SU-DHL-6 (cell line): Measurements from ENCODE around the gene PHLPP2.

ENCODE experiments used
- H2AFZ ChIP-seq: fragments of 200-600 bp; sonication (generic); 2 replicates; pipeline ENCODE4 v1.6.1; 2014; ENCODE audit warnings: low read depth, mild to moderate bottlenecking, moderate library complexity, mixed read lengths, antibody characterized with exemption, low read length; ENCODE audit not compliant: severe bottlenecking
- H3F3A ChIP-seq: fragments of 200-600 bp; shearing (Covaris generic); 2 replicates; pipeline ENCODE4 v1.6.0; 2016; ENCODE audit warnings: antibody characterized with exemption, mild to moderate bottlenecking; ENCODE audit not compliant: insufficient read depth
- H3K27ac ChIP-seq: fragments of 200-600 bp; sonication (generic); 2 replicates; pipeline ENCODE4 v1.5.1; 2016; ENCODE audit warnings: low read depth, mild to moderate bottlenecking, low read length, moderate library complexity, mixed read lengths
- H3K27me3 ChIP-seq: fragments of 200-600 bp; sonication (generic), shearing (Covaris generic); 2 replicates; pipeline ENCODE4 v1.6.0; 2014; ENCODE audit warnings: mild to moderate bottlenecking, low read length
- H3K36me3 ChIP-seq: fragments of 200-600 bp; sonication (generic); 2 replicates; pipeline ENCODE4 v1.6.1; 2014; ENCODE audit warnings: mild to moderate bottlenecking, low read length, mixed read lengths
- H3K4me2 ChIP-seq: fragments of 300-600, 200-600 bp; shearing (Covaris generic), sonication (generic); 2 replicates; pipeline ENCODE4 v1.6.0; 2014; ENCODE audit warnings: low read length, low read depth, mild to moderate bottlenecking; ENCODE audit not compliant: poor library complexity, severe bottlenecking
- H3K4me3 ChIP-seq: fragments of 200-600 bp; sonication (generic); 2 replicates; pipeline ENCODE4 v1.5.1; 2014; ENCODE audit warnings: antibody characterized with exemption, low read length, mild to moderate bottlenecking, mixed read lengths; ENCODE audit not compliant: insufficient read depth, poor library complexity, severe bottlenecking
- H3K79me2 ChIP-seq: fragments of 200-600 bp; sonication (generic); 2 replicates; pipeline ENCODE4 v1.6.1; 2014; ENCODE audit warnings: mild to moderate bottlenecking, low read length, moderate library complexity; ENCODE audit not compliant: insufficient read depth
- H3K9ac ChIP-seq: fragments of 200-600 bp; sonication (generic); 2 replicates; pipeline ENCODE4 v1.7.0; 2014; ENCODE audit warnings: mild to moderate bottlenecking, low read length
- H3K9me2 ChIP-seq: fragments of 200-600 bp; sonication (generic); replicated peaks from 2 replicates; pipeline ENCODE4 v1.6.1; 2014; ENCODE audit warnings: low read length; ENCODE audit not compliant: insufficient read depth
- H3K9me3 ChIP-seq: fragments of 200-600 bp; sonication (generic); 2 replicates; pipeline ENCODE4 v1.6.1; 2014; ENCODE audit warnings: low read length, mixed read lengths; ENCODE audit not compliant: insufficient read depth
- H4K20me1 ChIP-seq: fragments of 200-600 bp; sonication (generic); 2 replicates; pipeline ENCODE4 v1.6.1; 2014; ENCODE audit warnings: low read depth, mild to moderate bottlenecking, antibody characterized with exemption, low read length, moderate library complexity, mixed read lengths
- EZH2phosphoT487 ChIP-seq: fragments of 200-600 bp; sonication (generic), shearing (Covaris generic); conservative IDR thresholded peaks from 2 replicates; pipeline ENCODE4 v1.6.1; 2018; ENCODE audit warnings: mild to moderate bottlenecking, antibody characterized with exemption, low read length, moderate library complexity, mixed read lengths
- TF ChIP-seq, protein P1 (sequence below): fragments of 200-600 bp; sonication (generic); IDR thresholded peaks from one replicate; pipeline ENCODE4 v1.5.1; 2017; ENCODE audit warnings: antibody characterized with exemption, mild to moderate bottlenecking, low read length, moderate library complexity; ENCODE audit not compliant: insufficient read depth, poor library complexity, severe bottlenecking

PHLPP2 gene, protein sequence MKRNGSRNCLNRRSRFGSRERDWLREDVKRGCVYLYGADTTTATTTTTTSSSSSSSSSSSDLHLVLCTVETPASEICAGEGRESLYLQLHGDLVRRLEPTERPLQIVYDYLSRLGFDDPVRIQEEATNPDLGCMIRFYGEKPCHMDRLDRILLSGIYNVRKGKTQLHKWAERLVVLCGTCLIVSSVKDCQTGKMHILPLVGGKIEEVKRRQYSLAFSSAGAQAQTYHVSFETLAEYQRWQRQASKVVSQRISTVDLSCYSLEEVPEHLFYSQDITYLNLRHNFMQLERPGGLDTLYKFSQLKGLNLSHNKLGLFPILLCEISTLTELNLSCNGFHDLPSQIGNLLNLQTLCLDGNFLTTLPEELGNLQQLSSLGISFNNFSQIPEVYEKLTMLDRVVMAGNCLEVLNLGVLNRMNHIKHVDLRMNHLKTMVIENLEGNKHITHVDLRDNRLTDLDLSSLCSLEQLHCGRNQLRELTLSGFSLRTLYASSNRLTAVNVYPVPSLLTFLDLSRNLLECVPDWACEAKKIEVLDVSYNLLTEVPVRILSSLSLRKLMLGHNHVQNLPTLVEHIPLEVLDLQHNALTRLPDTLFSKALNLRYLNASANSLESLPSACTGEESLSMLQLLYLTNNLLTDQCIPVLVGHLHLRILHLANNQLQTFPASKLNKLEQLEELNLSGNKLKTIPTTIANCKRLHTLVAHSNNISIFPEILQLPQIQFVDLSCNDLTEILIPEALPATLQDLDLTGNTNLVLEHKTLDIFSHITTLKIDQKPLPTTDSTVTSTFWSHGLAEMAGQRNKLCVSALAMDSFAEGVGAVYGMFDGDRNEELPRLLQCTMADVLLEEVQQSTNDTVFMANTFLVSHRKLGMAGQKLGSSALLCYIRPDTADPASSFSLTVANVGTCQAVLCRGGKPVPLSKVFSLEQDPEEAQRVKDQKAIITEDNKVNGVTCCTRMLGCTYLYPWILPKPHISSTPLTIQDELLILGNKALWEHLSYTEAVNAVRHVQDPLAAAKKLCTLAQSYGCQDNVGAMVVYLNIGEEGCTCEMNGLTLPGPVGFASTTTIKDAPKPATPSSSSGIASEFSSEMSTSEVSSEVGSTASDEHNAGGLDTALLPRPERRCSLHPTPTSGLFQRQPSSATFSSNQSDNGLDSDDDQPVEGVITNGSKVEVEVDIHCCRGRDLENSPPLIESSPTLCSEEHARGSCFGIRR (N-terminal part only)

GRCh38 chr16:71724320-71724751 is at the start of gene PHLPP2:
PHLPP2 (minus strand) TSS chr16:71724701; CDS start chr16:71714795, 9,906 bp downstream.
- Histone ChIP-seq H3K9ac (peak within 1 kb of the TSS; percentile 63), H3K9me3 (no peaks in the 10 kb centered on the region), H3F3A (peaks cover 23% of the 10 kb centered on the region), H3K36me3 (no peaks in the 10 kb centered on the region), H3K27ac (peak within 1 kb of the TSS; percentile 72), H3K27me3 (no peaks in the 10 kb centered on the region), H3K9me2 (no peaks in the 10 kb centered on the region), H3K4me2 (peak within 1 kb of the TSS; percentile 74), H3K4me3 (peak within 1 kb of the TSS; percentile 89), H3K79me2 (peaks cover 10% of the 10 kb centered on the region), H4K20me1 (no peaks in the 10 kb centered on the region; the same call in 1 of the 2 replicates), H2AFZ (peak within 1 kb of the TSS; percentile 57)
- TF ChIP-seq, protein P1, sequence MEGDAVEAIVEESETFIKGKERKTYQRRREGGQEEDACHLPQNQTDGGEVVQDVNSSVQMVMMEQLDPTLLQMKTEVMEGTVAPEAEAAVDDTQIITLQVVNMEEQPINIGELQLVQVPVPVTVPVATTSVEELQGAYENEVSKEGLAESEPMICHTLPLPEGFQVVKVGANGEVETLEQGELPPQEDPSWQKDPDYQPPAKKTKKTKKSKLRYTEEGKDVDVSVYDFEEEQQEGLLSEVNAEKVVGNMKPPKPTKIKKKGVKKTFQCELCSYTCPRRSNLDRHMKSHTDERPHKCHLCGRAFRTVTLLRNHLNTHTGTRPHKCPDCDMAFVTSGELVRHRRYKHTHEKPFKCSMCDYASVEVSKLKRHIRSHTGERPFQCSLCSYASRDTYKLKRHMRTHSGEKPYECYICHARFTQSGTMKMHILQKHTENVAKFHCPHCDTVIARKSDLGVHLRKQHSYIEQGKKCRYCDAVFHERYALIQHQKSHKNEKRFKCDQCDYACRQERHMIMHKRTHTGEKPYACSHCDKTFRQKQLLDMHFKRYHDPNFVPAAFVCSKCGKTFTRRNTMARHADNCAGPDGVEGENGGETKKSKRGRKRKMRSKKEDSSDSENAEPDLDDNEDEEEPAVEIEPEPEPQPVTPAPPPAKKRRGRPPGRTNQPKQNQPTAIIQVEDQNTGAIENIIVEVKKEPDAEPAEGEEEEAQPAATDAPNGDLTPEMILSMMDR, result no peak
- TF ChIP-seq EZH2phosphoT487, result no peak

DNA sequence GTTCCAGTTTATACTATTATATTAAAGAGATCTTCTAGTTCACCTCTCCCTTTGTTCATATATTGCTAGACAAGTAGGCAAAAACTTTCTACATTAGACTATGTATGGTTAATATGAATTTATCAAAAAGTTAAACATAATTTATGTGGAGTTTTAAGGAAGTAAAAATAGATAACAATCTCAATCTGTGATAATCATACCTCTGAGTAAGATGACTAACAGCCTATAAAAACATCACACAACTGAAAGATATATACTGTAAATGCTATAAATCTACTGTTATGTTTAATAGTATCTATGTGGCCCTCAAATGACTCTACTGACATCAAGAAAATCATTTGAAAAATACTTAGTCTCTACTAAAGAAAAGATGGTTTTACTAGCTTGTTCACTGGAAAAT is 47.1 kb upstream of the PHLPP2 start:
- peaks cover 33% of the 10 kb centered on the region for H3K36me3 ChIP-seq
- H3K79me2 ChIP-seq, result peaks cover 12% of the 10 kb centered on the region; the same call in 1 of the 2 replicates
- H3K4me2 ChIP-seq, result no peak overlapping the region
- no peaks in the 10 kb centered on the region for H3K9me3 ChIP-seq
- no peak overlapping the region for H3K4me3 ChIP-seq
- no peak overlapping the region for H2AFZ ChIP-seq
- H3K9ac ChIP-seq, result no peak overlapping the region
- no peaks in the 10 kb centered on the region for H3K27me3 ChIP-seq
- no peak overlapping the region for H3K27ac ChIP-seq
- no peaks in the 10 kb centered on the region for H3K9me2 ChIP-seq
- H4K20me1 ChIP-seq, result no peaks in the 10 kb centered on the region
- TF ChIP-seq, protein P1, result no peak
- TF ChIP-seq EZH2phosphoT487, result no peak
- peaks cover 9% of the 10 kb centered on the region; the same call in 1 of the 2 replicates for H3F3A ChIP-seq

DNA sequence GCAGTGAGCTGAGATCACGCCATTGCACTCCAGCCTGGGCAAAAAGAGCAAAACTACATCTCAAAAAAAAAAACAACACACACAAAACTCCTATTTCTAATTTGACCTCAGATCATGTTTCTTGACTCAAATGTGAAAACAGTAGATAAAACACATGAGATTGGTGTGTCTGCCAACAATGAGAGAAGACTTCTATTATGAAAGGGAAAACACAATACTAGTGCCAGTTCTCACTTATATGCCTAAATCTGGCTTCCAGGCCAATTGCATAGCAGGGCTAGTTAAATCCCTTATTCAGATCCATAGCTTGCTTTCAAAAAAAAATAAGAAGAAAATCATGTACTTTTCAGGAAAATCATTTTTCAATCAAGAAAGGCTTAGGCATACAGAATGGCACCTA is 44.7 kb upstream of the PHLPP2 start:
- peaks cover 43% of the 10 kb centered on the region for H3K36me3 ChIP-seq
- no peak for TF ChIP-seq EZH2phosphoT487
- TF ChIP-seq, protein P1, result no peak
- peaks cover 12% of the 10 kb centered on the region; the same call in 1 of the 2 replicates for H3F3A ChIP-seq

More for the DNA sequence above, 44.7 kb upstream of the PHLPP2 start:
- Histone ChIP-seq H3K27me3 (no peaks in the 10 kb centered on the region), H3K9me3 (no peaks in the 10 kb centered on the region), H2AFZ (no peak overlapping the region), H3K4me3 (no peak overlapping the region), H4K20me1 (no peaks in the 10 kb centered on the region), H3K9me2 (no peaks in the 10 kb centered on the region), H3K27ac (no peak overlapping the region), H3K9ac (no peak overlapping the region), H3K4me2 (no peak overlapping the region), H3K79me2 (no peaks in the 10 kb centered on the region)
